NCI-H1417 (cell line): ENCODE measurements around the gene TSPAN16.

ENCODE experiments used
- DNase-seq, 3 experiments: peaks; one replicate each; lab custom pipeline; 2025; lab: John Stamatoyannopoulos, UW

Gene TSPAN16

GRCh38 chr19:11268783-11269267, 27.1 kb upstream of the TSPAN16 start:
- no peak for DNase-seq

GRCh38 chr19:11269408-11269807, 26.6 kb upstream of the TSPAN16 start:
- no peak for DNase-seq

DNA sequence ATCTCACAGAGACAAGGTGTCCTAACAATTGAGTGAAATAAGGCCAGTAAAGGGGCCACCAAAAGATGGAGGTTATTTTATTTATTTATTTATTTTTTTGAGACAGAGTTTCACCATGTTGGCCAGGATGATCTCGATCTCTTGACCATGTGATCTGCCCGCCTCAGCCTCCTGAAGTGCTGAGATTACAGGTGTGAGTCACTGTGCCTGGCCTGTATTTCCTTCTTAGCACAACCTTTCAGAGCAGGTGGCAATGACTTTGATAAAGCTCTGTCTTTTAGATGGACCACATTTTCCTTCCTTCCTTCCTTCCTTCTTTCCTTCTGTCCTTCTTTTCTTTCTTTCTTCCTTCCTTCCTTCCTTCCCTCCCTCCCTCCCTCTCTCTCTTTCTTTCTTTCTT, 22.7 kb upstream of the TSPAN16 start:
- no peak for DNase-seq

DNA sequence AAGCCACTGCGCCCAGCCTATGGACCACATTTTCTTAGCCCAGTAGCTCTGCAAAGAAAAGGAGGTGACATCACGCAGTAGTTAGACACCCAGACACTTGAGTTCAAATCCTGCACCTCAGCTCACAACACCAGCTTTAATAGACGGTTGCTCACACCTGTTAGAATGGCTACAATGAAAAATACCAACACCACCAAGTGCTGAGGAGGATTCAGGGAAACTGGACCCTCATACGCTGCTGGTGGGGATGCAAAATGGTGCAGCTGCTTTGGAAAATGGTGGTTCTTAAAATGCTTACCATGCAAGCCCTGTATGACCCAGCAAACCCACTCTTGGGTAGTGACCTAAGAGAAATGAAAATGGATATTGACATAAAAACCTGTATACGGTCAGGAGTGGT, 22.0 kb upstream of the TSPAN16 start:
- no peak for DNase-seq

- no peak for DNase-seq
Measured at GRCh38 chr19:11274533-11275086, 21.4 kb upstream of the TSPAN16 start.

- no peak for DNase-seq
Measured at GRCh38 chr19:11278670-11279069, 17.3 kb upstream of the TSPAN16 start.

GRCh38 chr19:11279505-11280236, 16.3 kb upstream of the TSPAN16 start:
- peak in 1 of 3 experiments; percentile 27 for DNase-seq

GRCh38 chr19:11281356-11282049, 14.5 kb upstream of the TSPAN16 start:
- DNase-seq = no peak

DNA sequence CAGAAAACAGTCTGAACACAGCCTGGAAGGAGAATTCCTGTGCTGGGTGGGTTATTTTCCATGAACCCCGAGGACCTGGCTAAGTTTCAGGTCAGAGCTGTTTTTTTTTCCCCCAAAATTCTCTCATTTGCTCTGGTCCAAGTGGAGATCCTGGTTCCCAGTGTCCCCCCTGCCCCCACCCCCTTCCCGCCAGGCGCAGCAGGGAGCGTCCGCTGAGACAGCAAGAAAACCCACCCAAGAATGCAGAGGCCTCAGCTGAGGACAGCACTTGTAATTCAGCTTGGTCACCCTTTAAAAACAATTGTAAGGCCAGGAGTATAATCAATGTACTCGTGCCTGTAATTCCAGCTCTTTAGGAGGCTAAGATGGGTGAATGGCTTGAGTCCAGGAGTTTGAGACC, 11.4 kb upstream of the TSPAN16 start:
- no peak for DNase-seq

GRCh38 chr19:11286312-11286974, 9.5 kb upstream of the TSPAN16 start:
- DNase-seq = no peak

GRCh38 chr19:11288349-11288748, 7.6 kb upstream of the TSPAN16 start:
- no peak for DNase-seq

- DNase-seq = no peak
Measured at GRCh38 chr19:11290256-11290655, 5.7 kb upstream of the TSPAN16 start.

DNA sequence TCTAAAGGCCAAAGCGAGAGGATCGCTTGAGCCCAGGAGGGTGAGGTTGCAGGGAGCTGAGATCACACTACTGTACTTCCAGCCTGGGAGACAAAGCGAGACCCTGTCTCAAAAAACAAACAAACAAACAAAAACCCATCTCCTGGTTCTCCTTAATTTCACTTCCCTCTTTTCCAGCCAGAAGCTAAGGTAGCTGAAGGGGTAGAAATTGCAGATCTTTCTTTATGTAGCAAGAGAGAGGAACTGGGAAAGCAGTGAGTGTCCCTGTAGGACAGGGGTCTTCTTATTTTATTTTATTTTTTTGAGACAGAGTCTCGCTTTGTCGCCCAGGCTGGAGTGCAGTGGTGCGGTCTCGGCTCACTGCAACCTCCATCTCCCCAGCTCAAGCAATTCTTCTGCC, 4.5 kb upstream of the TSPAN16 start:
- no peak for DNase-seq

DNA sequence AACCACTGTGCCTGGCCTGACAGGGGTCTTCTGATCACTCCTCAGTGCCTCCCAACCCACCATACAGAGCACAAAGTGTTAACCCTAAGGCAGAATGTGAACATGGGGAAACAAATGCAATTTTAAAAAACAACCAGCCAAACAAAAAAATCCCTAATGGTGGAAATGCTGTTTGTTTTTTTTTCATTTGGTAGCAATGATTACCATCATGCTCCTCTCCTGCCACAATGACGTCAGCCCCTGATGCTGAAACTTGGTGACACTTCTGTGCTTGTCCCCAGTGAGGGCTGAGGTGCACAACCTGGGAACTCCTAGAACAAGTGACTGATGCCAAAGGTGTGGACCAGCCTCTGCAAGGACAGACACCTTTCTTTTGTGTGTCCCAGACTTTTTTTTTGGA, 4.0 kb upstream of the TSPAN16 start:
- no peak for DNase-seq

DNA sequence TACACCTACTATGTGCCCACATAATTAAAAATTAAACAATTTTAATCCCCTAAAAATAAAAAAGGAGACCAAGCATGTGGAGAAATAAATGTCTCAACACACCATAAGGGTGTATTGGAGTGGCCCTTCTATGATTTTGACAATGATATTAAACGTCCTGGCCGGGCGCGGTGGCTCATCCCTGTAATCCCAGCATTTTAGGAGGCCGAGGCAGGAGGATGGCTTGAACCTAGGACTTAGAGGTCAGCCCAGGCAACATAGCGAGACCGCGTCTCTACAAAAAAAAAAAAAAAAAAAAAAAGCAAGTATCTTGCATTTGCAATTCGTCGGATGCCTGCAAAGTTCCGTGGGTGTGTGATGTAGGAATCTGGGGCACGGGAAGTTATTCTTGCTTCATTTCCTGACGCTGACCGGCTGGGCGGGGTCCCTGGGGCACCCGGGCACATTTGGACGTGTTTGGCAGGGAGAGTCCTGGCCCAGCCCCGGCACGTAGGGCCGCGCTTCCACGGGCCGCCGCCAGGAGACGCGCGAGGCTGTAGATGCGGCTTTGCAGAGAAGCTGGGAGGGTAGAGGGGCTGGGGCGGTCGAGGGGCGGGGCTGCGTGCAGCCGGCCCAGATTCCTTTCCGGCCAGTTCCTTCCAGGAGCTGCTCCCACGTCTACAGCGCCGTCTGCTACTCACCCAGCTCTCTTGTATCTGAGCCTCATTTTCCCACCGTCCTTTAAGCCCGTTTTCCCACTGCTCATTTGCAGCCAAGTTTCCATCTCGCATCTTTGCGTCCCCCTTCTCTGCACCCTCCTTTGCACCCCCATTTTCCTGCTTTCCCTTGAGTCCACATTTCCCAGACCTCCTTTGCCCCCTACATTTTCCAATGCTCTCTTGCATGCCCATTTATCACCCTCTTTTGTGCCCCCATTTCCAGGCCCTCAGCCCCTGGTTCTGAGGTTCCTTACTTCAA, 2.2 kb upstream of the TSPAN16 start:
- DNase-seq = peak; percentile 67 to 92 (median 87)

GRCh38 chr19:11295180-11295579, 780 bp upstream of the TSPAN16 start:
- DNase-seq = no peak

- DNase-seq = no peak
Measured at GRCh38 chr19:11296264-11296663, 304 bp downstream of the TSPAN16 start.

DNA sequence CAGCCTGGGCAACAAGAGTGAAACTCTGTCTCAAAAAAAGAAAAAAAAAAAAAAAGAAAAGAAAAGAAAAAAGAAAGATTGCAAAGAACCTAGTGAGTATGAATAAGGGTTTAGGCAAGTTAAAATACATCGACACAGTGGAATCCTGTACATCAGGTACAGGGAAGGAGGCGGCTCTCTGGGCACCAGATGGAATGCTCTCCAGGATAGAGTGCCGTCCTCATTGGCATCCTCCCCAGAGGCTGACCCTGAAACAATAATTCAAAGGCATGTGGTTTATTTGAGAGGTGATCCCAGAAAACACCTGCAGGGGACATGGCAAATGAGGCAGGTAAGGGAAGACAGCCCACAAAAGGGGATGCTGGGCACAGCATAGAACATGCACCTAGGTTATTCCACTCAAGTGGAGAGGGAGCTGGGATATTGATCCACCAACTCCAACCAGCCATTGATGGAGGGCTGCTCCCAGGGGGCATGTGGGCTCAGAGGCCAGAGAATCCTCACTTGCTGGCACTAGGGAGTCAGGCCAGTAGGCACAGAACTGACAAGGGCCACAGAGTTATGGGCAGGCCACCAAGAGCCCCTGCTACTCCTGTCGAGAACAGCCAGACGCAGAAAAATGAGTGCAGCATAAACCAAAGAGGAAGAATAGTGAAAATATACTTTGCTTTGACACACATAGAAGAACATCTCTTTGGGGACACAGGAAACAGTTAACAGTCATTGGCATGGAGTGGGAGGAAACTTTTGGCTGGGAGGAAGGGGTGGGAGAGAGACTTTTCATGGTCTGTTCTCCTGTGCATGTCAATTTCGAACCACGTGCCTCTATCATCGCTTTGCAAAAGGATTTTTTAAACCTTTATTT, 4.2 kb downstream of the TSPAN16 start:
- no peak for DNase-seq

GRCh38 chr19:11300811-11301120, 4.8 kb downstream of the TSPAN16 start:
- no peak for DNase-seq

GRCh38 chr19:11304936-11305335, 9.0 kb downstream of the TSPAN16 start:
- DNase-seq = no peak

DNA sequence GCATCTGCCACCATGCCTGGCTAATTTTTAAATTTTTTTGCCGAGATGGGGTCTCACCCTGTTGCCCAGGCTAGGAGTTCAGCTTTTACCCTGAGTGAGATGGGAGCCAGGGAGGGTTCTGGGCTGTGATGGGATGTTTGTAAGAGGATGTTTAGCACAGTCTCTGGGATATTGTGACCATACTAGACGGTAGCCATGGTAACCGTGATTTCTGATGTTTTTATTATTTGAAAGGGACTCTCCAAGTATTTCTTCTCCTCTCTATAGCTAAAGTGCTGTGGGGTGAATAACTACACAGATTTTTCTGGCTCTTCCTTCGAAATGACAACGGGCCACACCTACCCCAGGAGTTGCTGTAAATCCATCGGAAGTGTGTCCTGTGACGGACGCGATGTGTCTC, 10.4 kb downstream of the TSPAN16 start:
- no peak for DNase-seq
